ENCODE data around the gene ACTRT2.

ACTRT2 gene

GRCh38 chr1:3033040-3033789, 11.9 kb downstream of the ACTRT2 start:
- peaks cover 12 to 19% of the 10 kb centered on the region in 2 donors for H3K27me3 ChIP-seq (ENCODE audit: control insufficient read depth in 1 of 2, insufficient read depth in 2 of 2, low read length in 2 of 2)

GRCh38 chr1:3033790-3034090, 12.5 kb downstream of the ACTRT2 start:
- no peaks in the 10 kb centered on the region for H3K9me3 ChIP-seq (ENCODE audit: control insufficient read depth in 1 of 2, low read length in 2 of 2)
- peaks cover 9 to 14% of the 10 kb centered on the region in 2 donors for H3K27me3 ChIP-seq (ENCODE audit: control insufficient read depth in 1 of 2, insufficient read depth in 2 of 2, low read length in 2 of 2)
- no peak overlapping the region for H3K4me3 ChIP-seq (ENCODE audit: low read depth in 1 of 2, low read length in 2 of 2)
- no peaks in the 10 kb centered on the region for H3K36me3 ChIP-seq (ENCODE audit: control insufficient read depth in 1 of 2, insufficient read depth in 2 of 2, low read length in 2 of 2)
- H3K27ac ChIP-seq (ENCODE audit: low read depth, low read length), result no peak overlapping the region
- H3K4me1 ChIP-seq (ENCODE audit: control insufficient read depth in 1 of 2, insufficient read depth in 2 of 2, low read length in 2 of 2), result no peaks in the 10 kb centered on the region
- H3K9ac ChIP-seq (ENCODE audit: low read depth in 1 of 2, low read length in 2 of 2), result no peak overlapping the region

More at GRCh38 chr1:3033040-3033789, 11.9 kb downstream of the ACTRT2 start:
- Histone ChIP-seq H3K36me3 (ENCODE audit: control insufficient read depth in 1 of 2, insufficient read depth in 2 of 2, low read length in 2 of 2) (no peaks in the 10 kb centered on the region), H3K27ac (ENCODE audit: low read depth, low read length) (no peak overlapping the region), H3K4me1 (ENCODE audit: control insufficient read depth in 1 of 2, insufficient read depth in 2 of 2, low read length in 2 of 2) (no peaks in the 10 kb centered on the region), H3K9me3 (ENCODE audit: control insufficient read depth in 1 of 2, low read length in 2 of 2) (no peaks in the 10 kb centered on the region), H3K4me3 (ENCODE audit: low read depth in 1 of 2, low read length in 2 of 2) (no peak overlapping the region), H3K9ac (ENCODE audit: low read depth in 1 of 2, low read length in 2 of 2) (no peak overlapping the region)

GRCh38 chr1:3034162-3034561, 12.9 kb downstream of the ACTRT2 start:
- H3K27ac ChIP-seq (ENCODE audit: low read depth, low read length), result no peak overlapping the region
- H3K36me3 ChIP-seq (ENCODE audit: control insufficient read depth in 1 of 2, insufficient read depth in 2 of 2, low read length in 2 of 2), result no peaks in the 10 kb centered on the region
- H3K4me3 ChIP-seq (ENCODE audit: low read depth in 1 of 2, low read length in 2 of 2), result no peak overlapping the region
- no peak overlapping the region for H3K9ac ChIP-seq (ENCODE audit: low read depth in 1 of 2, low read length in 2 of 2)
- H3K4me1 ChIP-seq (ENCODE audit: control insufficient read depth in 1 of 2, insufficient read depth in 2 of 2, low read length in 2 of 2), result no peaks in the 10 kb centered on the region
- no peaks in the 10 kb centered on the region for H3K9me3 ChIP-seq (ENCODE audit: control insufficient read depth in 1 of 2, low read length in 2 of 2)
- peaks cover 8 to 13% of the 10 kb centered on the region in 2 donors for H3K27me3 ChIP-seq (ENCODE audit: control insufficient read depth in 1 of 2, insufficient read depth in 2 of 2, low read length in 2 of 2)

- no peak overlapping the region for H3K4me3 ChIP-seq (ENCODE audit: low read depth in 1 of 2, low read length in 2 of 2)
- H3K36me3 ChIP-seq (ENCODE audit: control insufficient read depth in 1 of 2, insufficient read depth in 2 of 2, low read length in 2 of 2), result no peaks in the 10 kb centered on the region
- no peak overlapping the region for H3K27ac ChIP-seq (ENCODE audit: low read depth, low read length)
- no peaks in the 10 kb centered on the region for H3K4me1 ChIP-seq (ENCODE audit: control insufficient read depth in 1 of 2, insufficient read depth in 2 of 2, low read length in 2 of 2)
- no peak overlapping the region for H3K9ac ChIP-seq (ENCODE audit: low read depth in 1 of 2, low read length in 2 of 2)
- H3K27me3 ChIP-seq (ENCODE audit: control insufficient read depth in 1 of 2, insufficient read depth in 2 of 2, low read length in 2 of 2), result peaks cover 7 to 8% of the 10 kb centered on the region in 2 donors
- H3K9me3 ChIP-seq (ENCODE audit: control insufficient read depth in 1 of 2, low read length in 2 of 2), result no peaks in the 10 kb centered on the region
These were observed 13.7 kb downstream of the ACTRT2 start for GRCh38 chr1:3034728-3035562.

- Histone ChIP-seq H3K4me3 (ENCODE audit: low read depth in 1 of 2, low read length in 2 of 2) (no peak overlapping the region), H3K27ac (ENCODE audit: low read depth, low read length) (no peak overlapping the region), H3K9ac (ENCODE audit: low read depth in 1 of 2, low read length in 2 of 2) (no peak overlapping the region), H3K27me3 (ENCODE audit: control insufficient read depth in 1 of 2, insufficient read depth in 2 of 2, low read length in 2 of 2) (peaks cover 7 to 12% of the 10 kb centered on the region in 2 donors), H3K4me1 (ENCODE audit: control insufficient read depth in 1 of 2, insufficient read depth in 2 of 2, low read length in 2 of 2) (no peaks in the 10 kb centered on the region), H3K36me3 (ENCODE audit: control insufficient read depth in 1 of 2, insufficient read depth in 2 of 2, low read length in 2 of 2) (no peaks in the 10 kb centered on the region), H3K9me3 (ENCODE audit: control insufficient read depth in 1 of 2, low read length in 2 of 2) (no peaks in the 10 kb centered on the region)
These were observed 14.5 kb downstream of the ACTRT2 start for GRCh38 chr1:3035563-3036446.

GRCh38 chr1:3036447-3037280, 15.4 kb downstream of the ACTRT2 start:
- Histone ChIP-seq H3K27ac (ENCODE audit: low read depth, low read length) (no peak overlapping the region), H3K9me3 (ENCODE audit: control insufficient read depth in 1 of 2, low read length in 2 of 2) (no peaks in the 10 kb centered on the region), H3K36me3 (ENCODE audit: control insufficient read depth in 1 of 2, insufficient read depth in 2 of 2, low read length in 2 of 2) (no peaks in the 10 kb centered on the region), H3K4me1 (ENCODE audit: control insufficient read depth in 1 of 2, insufficient read depth in 2 of 2, low read length in 2 of 2) (no peaks in the 10 kb centered on the region), H3K9ac (ENCODE audit: low read depth in 1 of 2, low read length in 2 of 2) (no peak overlapping the region), H3K4me3 (ENCODE audit: low read depth in 1 of 2, low read length in 2 of 2) (no peak overlapping the region), H3K27me3 (ENCODE audit: control insufficient read depth in 1 of 2, insufficient read depth in 2 of 2, low read length in 2 of 2) (peaks cover 11 to 13% of the 10 kb centered on the region in 2 donors)

- Histone ChIP-seq H3K27ac (ENCODE audit: low read depth, low read length) (no peak overlapping the region), H3K36me3 (ENCODE audit: control insufficient read depth in 1 of 2, insufficient read depth in 2 of 2, low read length in 2 of 2) (no peaks in the 10 kb centered on the region), H3K27me3 (ENCODE audit: control insufficient read depth in 1 of 2, insufficient read depth in 2 of 2, low read length in 2 of 2) (peaks cover 12 to 13% of the 10 kb centered on the region in 2 donors), H3K9me3 (ENCODE audit: control insufficient read depth in 1 of 2, low read length in 2 of 2) (no peaks in the 10 kb centered on the region), H3K9ac (ENCODE audit: low read depth in 1 of 2, low read length in 2 of 2) (no peak overlapping the region), H3K4me1 (ENCODE audit: control insufficient read depth in 1 of 2, insufficient read depth in 2 of 2, low read length in 2 of 2) (no peaks in the 10 kb centered on the region), H3K4me3 (ENCODE audit: low read depth in 1 of 2, low read length in 2 of 2) (no peak overlapping the region)
These were observed 16.2 kb downstream of the ACTRT2 start for GRCh38 chr1:3037281-3038040.

- no peaks in the 10 kb centered on the region for H3K36me3 ChIP-seq (ENCODE audit: control insufficient read depth in 1 of 2, insufficient read depth in 2 of 2, low read length in 2 of 2)
- no peaks in the 10 kb centered on the region for H3K4me1 ChIP-seq (ENCODE audit: control insufficient read depth in 1 of 2, insufficient read depth in 2 of 2, low read length in 2 of 2)
- no peaks in the 10 kb centered on the region for H3K9me3 ChIP-seq (ENCODE audit: control insufficient read depth in 1 of 2, low read length in 2 of 2)
- H3K27me3 ChIP-seq (ENCODE audit: control insufficient read depth in 1 of 2, insufficient read depth in 2 of 2, low read length in 2 of 2), result peaks cover 12 to 13% of the 10 kb centered on the region in 2 donors
- H3K27ac ChIP-seq (ENCODE audit: low read depth, low read length), result no peak overlapping the region
- no peak overlapping the region for H3K4me3 ChIP-seq (ENCODE audit: low read depth in 1 of 2, low read length in 2 of 2)
- no peak overlapping the region for H3K9ac ChIP-seq (ENCODE audit: low read depth in 1 of 2, low read length in 2 of 2)
These were observed 16.9 kb downstream of the ACTRT2 start for GRCh38 chr1:3038113-3038551.
